ENCODE data around the gene MED13L.

GRCh38 chr12:116071555-116072230, 205.8 kb downstream of the MED13L start:
- no peak for TF ChIP-seq EZH2phosphoT487 (IDR thresholded peaks at IDR 0.05; ENCODE audit: insufficient read depth, low read depth)
- no peak for TF ChIP-seq EZH2 (IDR thresholded peaks at IDR 0.05; ENCODE audit: insufficient read depth, poor library complexity, severe bottlenecking)
